HepG2 (cell line): ENCODE data around the gene PLSCR1. TPM values are rescaled to one million over a fixed set of nuclear protein-coding genes. Genes with fewer than 3 reads are reported as not detected.
A peak's percentile ranks its signal among the peaks of the same experiment; 100 is the strongest.

Source experiments
- ATAC-seq: fragments of 200-7000 bp; cut with Tn5 transposase; 3 replicates; pipeline ENCODE4 v1.9.1; 2020; ENCODE audit warnings: mild to moderate bottlenecking, moderate library complexity
- Bru-seq: library from RNA; stranded (reverse); fragments of 400-500 nt; gene quantifications from one replicate; lab custom pipeline; 2021; lab: Mats Ljungman, UMichigan
- BruChase-seq, 2 experiments: library from RNA; stranded (reverse); fragments of 400-500 nt; gene quantifications; one replicate each; lab custom pipeline; 2021; lab: Mats Ljungman, UMichigan
- BruUV-seq: library from RNA; stranded (reverse); fragments of 400-500 nt; replicated peaks from 2 replicates; lab custom pipeline; 2021; lab: Mats Ljungman, UMichigan
- CTCF ChIA-PET: fragments of 300-600 bp; formaldehyde crosslinking; extraction: SDS; loops from one replicate; lab custom pipeline; 2021; ENCODE audit warnings: low total read pairs, inconsistent platforms, low intra/inter-chr PET ratio; lab: Yijun Ruan, JAX
- POLR2A ChIA-PET: fragments of 350-600 bp; sonication (Branson Sonifier 250); formaldehyde crosslinking; loops from one replicate; lab custom pipeline; 2020; ENCODE audit warnings: antibody characterized with exemption, inconsistent platforms; lab: Yijun Ruan, JAX
- DNase-seq: peaks from one replicate; pipeline ENCODE4 v3.0.0-alpha.2; 2015; ENCODE audit warnings: low spot score
- FAIRE-seq: peaks from 3 replicates; lab custom pipeline; 2011; peaks lifted over from hg19 to GRCh38; lab: Jason Lieb, UNC
- H2AFZ ChIP-seq: one replicate; pipeline ENCODE4 v1.6.1; 2011; ENCODE audit warnings: low read length, inconsistent platforms
- H3K27ac ChIP-seq: fragments of 300-600 bp; 3 replicates; pipeline ENCODE4 v1.8.0; 2011; ENCODE audit warnings: mixed run types, mild to moderate bottlenecking, mixed read lengths, low read length, inconsistent platforms; ENCODE audit not compliant: insufficient read depth; ENCODE audit errors: extremely low read length
- H3K27me3 ChIP-seq, 2 experiments: fragments of 200-600 bp in 1 of 2; 2 replicates in 1 of 2; 3 replicates in 1 of 2; pipeline versions ENCODE4 v1.6.0 to v1.8.0; 2011; ENCODE audit warnings: low read length in 2 of 2, mild to moderate bottlenecking in 2 of 2, moderate library complexity in 2 of 2, inconsistent platforms in 1 of 2; ENCODE audit not compliant: insufficient read depth in 2 of 2, control insufficient read depth in 1 of 2
- H3K36me3 ChIP-seq, 2 experiments: fragments of 200-600 bp in 1 of 2; replicated peaks in 1 of 2; 2 replicates in 1 of 2; 3 replicates in 1 of 2; pipeline versions ENCODE4 v1.5.1 to v1.8.0; 2011; ENCODE audit warnings: low read length in 2 of 2, inconsistent platforms in 1 of 2; ENCODE audit not compliant: insufficient read depth in 2 of 2, control insufficient read depth in 1 of 2
- H3K4me1 ChIP-seq: 2 replicates; pipeline ENCODE4 v1.5.1; 2012; ENCODE audit warnings: low read length, inconsistent platforms; ENCODE audit not compliant: insufficient read depth
- H3K4me2 ChIP-seq: 2 replicates; pipeline ENCODE4 v1.6.0; 2011; ENCODE audit warnings: low read depth, low read length, inconsistent platforms
- H3K4me3 ChIP-seq, 3 experiments: fragments of 200-600 bp in 1 of 3; sonication (generic), shearing (Covaris generic) in 1 of 3; replicated peaks in 1 of 3; 2 replicates each; pipeline ENCODE4 v1.5.1; 2011 to 2016; ENCODE audit warnings: low read length in 3 of 3, inconsistent platforms in 2 of 3, low read depth in 2 of 3, mild to moderate bottlenecking in 2 of 3, control low read depth in 1 of 3, mixed read lengths in 1 of 3; ENCODE audit not compliant: insufficient read depth in 1 of 3
- H3K79me2 ChIP-seq: one replicate; pipeline ENCODE4 v1.6.1; 2011; ENCODE audit warnings: low read length, inconsistent platforms; ENCODE audit not compliant: insufficient read depth
- H3K9ac ChIP-seq: 2 replicates; pipeline ENCODE4 v1.6.0; 2011; ENCODE audit warnings: mild to moderate bottlenecking, low read depth, low read length, inconsistent platforms; ENCODE audit not compliant: insufficient read depth
- H3K9me3 ChIP-seq: 2 replicates; pipeline ENCODE4 v1.5.1; 2012; ENCODE audit warnings: mild to moderate bottlenecking, low read length
- H4K20me1 ChIP-seq: 2 replicates; pipeline ENCODE4 v1.6.0; 2011; ENCODE audit warnings: inconsistent platforms, mild to moderate bottlenecking, low read length, moderate library complexity; ENCODE audit not compliant: insufficient read depth
- JARID2 ChIP-seq: sonication (generic); formaldehyde crosslinking; IDR thresholded peaks from 2 replicates; pipeline ENCODE4 v1.8.1; 2023; ENCODE audit warnings: missing genetic modification reagents, inconsistent platforms; ENCODE audit not compliant: insufficient replicate concordance
- KAT2B ChIP-seq: fragments of 150-350 bp; IDR thresholded peaks from 2 replicates; pipeline ENCODE4 v1.6.1; 2014; ENCODE audit warnings: low read depth, low read length, borderline replicate concordance
- NBN ChIP-seq: fragments of 450-650 bp; conservative IDR thresholded peaks from 2 replicates; pipeline ENCODE4 v1.6.1; 2017
- NCOA2 ChIP-seq: sonication (generic); formaldehyde crosslinking; IDR thresholded peaks from 2 replicates; pipeline ENCODE4 v1.8.0; 2022; ENCODE audit warnings: inconsistent platforms
- RFXAP ChIP-seq: sonication (generic); formaldehyde crosslinking; IDR thresholded peaks from 2 replicates; pipeline ENCODE4 v1.4.0; 2020; ENCODE audit warnings: missing genetic modification reagents, borderline replicate concordance
- SP5 ChIP-seq: IDR thresholded peaks from 2 replicates; pipeline ENCODE4 v1.6.1; 2016; ENCODE audit warnings: low read depth, borderline replicate concordance
- STAG1 ChIP-seq: sonication (generic); formaldehyde crosslinking; IDR thresholded peaks from 2 replicates; pipeline ENCODE4 v1.4.0; 2020; ENCODE audit warnings: missing genetic modification reagents
- ZC3H13 ChIP-seq: sonication (generic); formaldehyde crosslinking; IDR thresholded peaks from 2 replicates; pipeline ENCODE4 v1.8.1; 2023; ENCODE audit warnings: mild to moderate bottlenecking, missing genetic modification reagents, moderate library complexity
- WGBS: methylation state at CpG from one replicate; pipeline ENCODE4 v1.1.6; 2017; ENCODE audit warnings: low lambda C conversion rate; 5-methylcytosine and 5-hydroxymethylcytosine counted together
- in situ Hi-C: cut with HindIII; loops from 2 replicates; pipeline ENCODE4 v1.10.0; 2017; ENCODE audit warnings: low pct_unique_long_range_greater_than_20kb; ENCODE audit not compliant: extremely low pct_ligation_motif_present
- intact Hi-C: fragments of 100-400 bp; cut with micrococcal nuclease; formaldehyde crosslinking; loops from one replicate; pipeline ENCODE4 v1.10.0; 2022; ENCODE audit not compliant: unreplicated experiment
- long read RNA-seq, 2 experiments: library from RNA in 1 of 2; library from polyadenylated mRNA in 1 of 2; stranded (forward) in 1 of 2; unstranded in 1 of 2; transcript quantifications; one replicate each; pipeline ENCODE4 v2.0.0, GENCODE V29; 2019 to 2022
- polyA minus RNA-seq, 3 experiments: library from RNA; depleted of rRNA, polyadenylated mRNA; stranded (reverse); fragments of >200 nt; gene quantifications; 2 replicates each; pipeline ENCODE4 v1.2.3, GENCODE V29; 2011; ENCODE audit warnings: low replicate concordance in 1 of 3
- polyA plus RNA-seq, 8 experiments: library from polyadenylated mRNA; depleted of rRNA in 3 of 8; stranded (reverse) in 7 of 8; unstranded in 1 of 8; fragments of >200 nt; fragmentation: Illumina TruSeq in 4 of 8; extraction: Trizol in 4 of 8; gene quantifications; 2 replicates each; pipeline versions ENCODE4 v1.2.1 to v1.2.3, GENCODE V29; 2011 to 2016; ENCODE audit warnings: low read depth in 4 of 8, missing spikeins in 1 of 8, mixed read lengths in 1 of 8; ENCODE audit not compliant: insufficient read depth in 1 of 8
- total RNA-seq, 5 experiments: library from RNA; depleted of rRNA; stranded (reverse); fragments of >200 nt; fragmentation: Illumina TruSeq; extraction: Trizol; gene quantifications; 2 replicates each; pipeline ENCODE4 v1.2.3, GENCODE V29; 2016; ENCODE audit warnings: low read depth in 1 of 5
- TF ChIP-seq, protein P1 (sequence below): sonication (generic); formaldehyde crosslinking; IDR thresholded peaks from 2 replicates; pipeline ENCODE4 v1.8.1; 2023; ENCODE audit warnings: mild to moderate bottlenecking, missing genetic modification reagents

The PLSCR1 gene, protein sequence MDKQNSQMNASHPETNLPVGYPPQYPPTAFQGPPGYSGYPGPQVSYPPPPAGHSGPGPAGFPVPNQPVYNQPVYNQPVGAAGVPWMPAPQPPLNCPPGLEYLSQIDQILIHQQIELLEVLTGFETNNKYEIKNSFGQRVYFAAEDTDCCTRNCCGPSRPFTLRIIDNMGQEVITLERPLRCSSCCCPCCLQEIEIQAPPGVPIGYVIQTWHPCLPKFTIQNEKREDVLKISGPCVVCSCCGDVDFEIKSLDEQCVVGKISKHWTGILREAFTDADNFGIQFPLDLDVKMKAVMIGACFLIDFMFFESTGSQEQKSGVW
- 34.1 and 44.3 TPM in 2 replicates for total RNA-seq (2016; rRNA removed; fragmentation: Illumina TruSeq; extraction: Trizol)
- 8.3 and 8.7 TPM in 2 replicates for total RNA-seq (2016; cell fraction: cytosol; rRNA removed; fragmentation: Illumina TruSeq; extraction: Trizol; ENCODE audit: low read depth)
- total RNA-seq (2016; cell fraction: insoluble cytoplasmic fraction; rRNA removed; fragmentation: Illumina TruSeq; extraction: Trizol): 31.6 and 41.7 TPM in 2 replicates
- 13.6 and 15.2 TPM in 2 replicates for total RNA-seq (2016; cell fraction: membrane; rRNA removed; fragmentation: Illumina TruSeq; extraction: Trizol)
- 28.8 and 32.0 TPM in 2 replicates for total RNA-seq (2016; cell fraction: nucleus; rRNA removed; fragmentation: Illumina TruSeq; extraction: Trizol)
- 25.0 and 33.8 TPM in 2 replicates for polyA plus RNA-seq (2011; rRNA removed)
- 27.9 and 28.3 TPM in 2 replicates for polyA plus RNA-seq (2011; cell fraction: cytosol; rRNA removed)
- 27.5 and 28.3 TPM in 2 replicates for polyA plus RNA-seq (2011; cell fraction: nucleus; rRNA removed)
- polyA plus RNA-seq (2012): 28.5 and 29.8 TPM in 2 replicates
- polyA plus RNA-seq (2016; cell fraction: cytosol; fragmentation: Illumina TruSeq; extraction: Trizol; ENCODE audit: low read depth): 3.7 and 4.0 TPM in 2 replicates
- polyA plus RNA-seq (2016; cell fraction: insoluble cytoplasmic fraction; fragmentation: Illumina TruSeq; extraction: Trizol; ENCODE audit: low read depth): 43.4 and 44.5 TPM in 2 replicates
- 7.9 and 8.7 TPM in 2 replicates for polyA plus RNA-seq (2016; cell fraction: membrane; fragmentation: Illumina TruSeq; extraction: Trizol; ENCODE audit: low read depth)
- 26.5 and 28.3 TPM in 2 replicates for polyA plus RNA-seq (2016; cell fraction: nucleus; fragmentation: Illumina TruSeq; extraction: Trizol; ENCODE audit: insufficient read depth, low read depth)
- 19.7 and 37.7 TPM in 2 replicates for polyA minus RNA-seq (2011; rRNA and poly(A)+ RNA removed; ENCODE audit: low replicate concordance)
- polyA minus RNA-seq (2011; cell fraction: cytosol; rRNA and poly(A)+ RNA removed): 18.0 and 20.0 TPM in 2 replicates
- 134 and 140 TPM in 2 replicates for polyA minus RNA-seq (2011; cell fraction: nucleus; rRNA and poly(A)+ RNA removed)
- Bru-seq, nascent RNA: percentile 87 among the genes with signal in this experiment
- BruChase-seq, experiment 1, labeled RNA remaining after a 6-hour chase: percentile 68 among the genes with signal in this experiment
- BruChase-seq, experiment 2, labeled RNA remaining after a 2-hour chase: percentile 77 among the genes with signal in this experiment
- long read RNA-seq, experiment 1, transcript PLSCR1-201 (9 exons, 2,233 nt): major isoform, 25 of 49 reads
- long read RNA-seq, experiment 1, transcript PLSCR1-214 (8 exons, 1,443 nt): minor isoform, 8 of 49 reads
- long read RNA-seq, experiment 1, partial matches to known transcripts: 4 of 49 reads
- long read RNA-seq, experiment 1, other reads (novel, unspliced or antisense): 11 of 49 reads
- long read RNA-seq, experiment 2, transcript PLSCR1-201 (9 exons, 2,233 nt): major isoform, 14 of 36 reads
- long read RNA-seq, experiment 2, partial matches to known transcripts: 7 of 36 reads
- long read RNA-seq, experiment 2, other reads (novel, unspliced or antisense): 9 of 36 reads

- peak within 1 kb of the TSS; percentile 87 for H3K9ac ChIP-seq
- CTCF ChIA-PET: no interaction called here
- intact Hi-C loops (loop anchor here (5.0 kb wide), 1 partner anchor 38 kb away; no protein-coding TSS in a partner anchor), in situ Hi-C loops (no loop called here)
- no peaks in the 10 kb centered on the region for H3K36me3 ChIP-seq
- peak within 1 kb of the TSS; percentile 88 for H3K27ac ChIP-seq
- H3K4me3 ChIP-seq: peak within 1 kb of the TSS; percentile 89 to 93 (median 91)
- 1% methylated on average over 30 of the region's 51 CpGs for WGBS
- peak; percentile 81 for DNase-seq
- H3K4me1 ChIP-seq: peaks cover 70% of the 10 kb centered on the region
- BruUV-seq: no TSS peak
- peak; percentile 92 for ATAC-seq
- no peaks in the 10 kb centered on the region for H3K9me3 ChIP-seq
- POLR2A ChIA-PET: interaction anchor here (0.8 to 2.0 kb wide), 5 partner anchors 31 to 355 kb away, joined by 3 to 14 read pairs (median 3); no protein-coding TSS in a partner anchor
- H3K27me3 ChIP-seq: no peaks in the 10 kb centered on the region
- H3K79me2 ChIP-seq: peaks cover 48% of the 10 kb centered on the region
- no peak for FAIRE-seq
- H2AFZ ChIP-seq: peak within 1 kb of the TSS; percentile 73
- H4K20me1 ChIP-seq: no peaks in the 10 kb centered on the region
- H3K4me2 ChIP-seq: peak within 1 kb of the TSS; percentile 86
- no peak for TF ChIP-seq NBN
- TF ChIP-seq KAT2B: no peak
- peak; percentile 54; the same call in 1 of the 2 replicates for TF ChIP-seq NCOA2
- 0 out of 2 replicates have a peak, but pooled peaks have one; percentile 26 for TF ChIP-seq SP5 (CRISPR knock-in tag)
- TF ChIP-seq, protein P1, sequence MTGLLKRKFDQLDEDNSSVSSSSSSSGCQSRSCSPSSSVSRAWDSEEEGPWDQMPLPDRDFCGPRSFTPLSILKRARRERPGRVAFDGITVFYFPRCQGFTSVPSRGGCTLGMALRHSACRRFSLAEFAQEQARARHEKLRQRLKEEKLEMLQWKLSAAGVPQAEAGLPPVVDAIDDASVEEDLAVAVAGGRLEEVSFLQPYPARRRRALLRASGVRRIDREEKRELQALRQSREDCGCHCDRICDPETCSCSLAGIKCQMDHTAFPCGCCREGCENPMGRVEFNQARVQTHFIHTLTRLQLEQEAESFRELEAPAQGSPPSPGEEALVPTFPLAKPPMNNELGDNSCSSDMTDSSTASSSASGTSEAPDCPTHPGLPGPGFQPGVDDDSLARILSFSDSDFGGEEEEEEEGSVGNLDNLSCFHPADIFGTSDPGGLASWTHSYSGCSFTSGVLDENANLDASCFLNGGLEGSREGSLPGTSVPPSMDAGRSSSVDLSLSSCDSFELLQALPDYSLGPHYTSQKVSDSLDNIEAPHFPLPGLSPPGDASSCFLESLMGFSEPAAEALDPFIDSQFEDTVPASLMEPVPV (CRISPR knock-in tag): no peak; the same call in 1 of the 2 replicates
- TF ChIP-seq JARID2 (CRISPR knock-in tag): no peak
- TF ChIP-seq STAG1: no peak
- no peak for TF ChIP-seq ZC3H13 (CRISPR knock-in tag)
- no peak; the same call in none of the 2 replicates for TF ChIP-seq RFXAP
Observed at GRCh38 chr3:146544002-146544928, at the start of gene PLSCR1. TSS of gene PLSCR1 (minus strand) at chr3:146544607. CDS start at chr3:146536552, 8,055 bp downstream.
